GM18526 (cell line): ENCODE measurements around the gene MDGA2.

Experiments used
- POLR2A ChIP-seq: IDR thresholded peaks from 3 replicates; pipeline ENCODE4 v1.6.1; 2011; ENCODE audit not compliant: insufficient read length; ENCODE audit errors: extremely low read depth

MDGA2 gene

DNA sequence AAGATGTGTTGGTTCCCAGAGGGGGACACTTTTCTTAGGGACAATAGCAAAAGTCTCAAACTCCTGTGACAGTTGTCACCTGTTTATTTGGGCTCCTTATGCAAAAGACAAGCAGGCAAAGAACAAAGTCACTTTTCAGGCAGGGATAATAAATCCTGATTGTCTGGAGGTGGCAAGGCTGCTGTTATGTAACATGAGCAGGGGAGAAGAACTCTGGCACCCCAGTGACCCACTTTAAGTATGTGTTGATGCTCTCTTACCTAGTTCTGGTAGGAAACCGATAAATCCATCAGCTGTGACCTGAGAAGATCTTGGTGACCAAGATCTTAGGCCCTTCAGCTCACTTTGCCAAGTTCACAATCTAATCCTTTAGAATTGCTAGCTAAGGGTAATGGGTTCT lies 17.4 kb downstream of the MDGA2 start:
- no peak for TF ChIP-seq POLR2A

DNA sequence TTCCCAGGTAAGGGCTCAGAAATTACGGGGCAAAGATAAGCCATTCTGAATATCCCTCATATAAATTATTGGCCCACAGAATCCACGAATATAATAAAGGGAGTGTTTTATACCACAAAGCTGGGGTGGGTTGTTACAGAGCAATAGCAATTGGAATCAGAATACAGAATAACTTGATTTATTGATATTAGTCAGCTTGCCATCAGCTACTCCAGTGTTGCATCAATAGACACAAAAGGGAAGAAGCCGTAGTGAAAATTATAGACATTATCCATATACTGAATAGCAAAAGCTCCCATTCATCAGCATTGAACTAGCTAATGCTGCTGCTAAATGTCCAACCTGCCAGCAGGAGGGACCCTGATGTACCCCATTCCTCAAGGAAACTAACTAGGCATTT lies 18.3 kb downstream of the MDGA2 start:
- TF ChIP-seq POLR2A = no peak

DNA sequence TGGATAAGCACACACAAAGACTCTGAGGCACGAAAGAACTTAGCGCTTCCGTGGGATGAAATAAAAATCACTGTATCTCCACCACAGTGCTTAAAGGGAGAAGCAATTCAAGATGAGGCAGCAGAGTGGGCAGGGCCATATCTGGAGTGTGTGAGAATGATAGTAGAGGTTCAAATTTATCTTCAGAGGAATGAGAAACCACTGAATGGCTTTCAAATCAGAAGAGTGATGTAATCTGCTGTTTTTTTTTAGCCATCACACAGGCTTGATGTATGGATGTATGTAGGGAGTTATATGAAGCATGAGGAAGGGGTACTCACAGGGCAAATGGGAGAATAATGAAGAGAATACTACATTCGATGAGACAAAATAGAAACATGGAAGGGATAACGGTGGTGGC lies 24.1 kb downstream of the MDGA2 start:
- TF ChIP-seq POLR2A = no peak

DNA sequence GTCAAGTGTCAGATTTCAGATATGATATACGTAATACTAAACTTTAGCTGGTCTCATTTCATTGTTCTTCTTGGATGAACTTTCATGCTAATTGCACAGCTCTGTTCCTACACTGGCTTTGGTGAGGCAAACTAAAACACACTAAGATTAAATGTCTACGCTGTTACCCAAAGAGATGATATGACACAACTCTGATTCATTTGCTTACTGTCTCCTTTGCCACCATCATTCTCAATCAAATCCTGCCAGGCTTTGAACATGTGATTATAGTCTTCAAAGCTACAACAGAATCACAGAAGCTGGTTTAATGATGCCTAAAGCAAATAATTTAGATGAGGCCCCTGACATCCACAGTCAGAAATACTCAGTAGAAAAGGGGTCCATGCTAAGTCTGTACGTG lies 37.7 kb downstream of the MDGA2 start:
- no peak for TF ChIP-seq POLR2A

DNA sequence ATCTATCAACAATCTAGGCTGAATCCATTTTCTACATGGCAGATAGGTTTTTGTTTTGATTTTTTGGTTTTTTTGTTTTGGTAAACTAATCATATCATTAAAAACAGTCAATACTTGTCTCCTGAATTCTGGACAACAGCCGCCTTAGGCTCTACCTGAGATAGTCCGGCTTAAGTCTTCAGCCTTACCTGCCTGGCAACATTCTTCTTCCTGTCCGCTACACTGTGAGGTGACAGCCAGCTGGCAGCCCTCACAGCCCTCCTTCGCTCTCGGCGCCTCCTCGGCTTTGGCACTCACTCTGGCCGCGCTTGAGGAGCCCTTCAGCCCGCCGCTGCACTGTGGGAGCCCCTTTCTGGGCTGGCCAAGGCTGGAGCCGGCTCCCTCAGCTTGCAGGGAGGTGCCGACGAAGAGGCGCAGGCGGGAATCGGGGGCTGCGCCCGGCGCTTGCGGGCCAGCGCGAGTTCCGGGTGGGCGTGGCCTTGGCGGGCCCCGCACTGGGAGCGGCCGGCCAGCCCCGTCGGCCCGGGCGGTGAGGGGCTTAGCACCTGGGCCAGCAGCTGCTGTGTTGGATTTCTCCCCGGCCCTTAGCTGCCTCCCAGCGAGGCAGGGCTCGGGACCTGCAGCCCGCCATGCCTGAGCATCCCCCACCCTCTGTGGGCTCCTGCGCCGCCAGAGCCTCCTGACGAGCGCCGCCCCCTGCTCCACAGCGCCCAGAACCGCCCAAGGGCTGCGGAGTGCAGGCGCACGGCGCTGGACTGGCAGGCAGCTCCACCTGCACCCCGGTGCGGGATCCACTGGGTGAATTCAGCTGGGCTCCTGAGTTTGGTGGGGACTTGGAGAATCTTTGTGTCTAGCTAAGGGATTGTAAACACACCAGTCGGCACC lies 49.0 kb downstream of the MDGA2 start:
- no peak for TF ChIP-seq POLR2A

DNA sequence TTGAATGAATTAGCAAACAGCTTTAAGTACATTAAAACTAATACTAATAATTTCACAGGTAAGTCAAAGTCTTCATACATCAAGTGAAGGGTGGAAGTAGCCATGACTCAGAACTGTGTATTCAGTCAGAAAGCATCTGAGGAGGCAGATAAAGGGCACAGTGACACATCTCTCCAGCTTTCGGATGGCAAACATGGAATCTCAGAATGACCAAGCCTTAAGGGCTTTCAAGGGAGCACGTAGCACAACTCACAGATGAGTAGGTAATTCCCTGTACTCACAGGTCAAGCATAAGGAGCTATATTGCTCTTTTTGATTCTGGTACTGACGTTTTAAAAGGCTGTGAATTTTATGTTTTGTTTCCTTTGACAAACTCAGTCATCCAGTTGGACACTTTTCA lies 56.0 kb downstream of the MDGA2 start:
- TF ChIP-seq POLR2A = no peak

DNA sequence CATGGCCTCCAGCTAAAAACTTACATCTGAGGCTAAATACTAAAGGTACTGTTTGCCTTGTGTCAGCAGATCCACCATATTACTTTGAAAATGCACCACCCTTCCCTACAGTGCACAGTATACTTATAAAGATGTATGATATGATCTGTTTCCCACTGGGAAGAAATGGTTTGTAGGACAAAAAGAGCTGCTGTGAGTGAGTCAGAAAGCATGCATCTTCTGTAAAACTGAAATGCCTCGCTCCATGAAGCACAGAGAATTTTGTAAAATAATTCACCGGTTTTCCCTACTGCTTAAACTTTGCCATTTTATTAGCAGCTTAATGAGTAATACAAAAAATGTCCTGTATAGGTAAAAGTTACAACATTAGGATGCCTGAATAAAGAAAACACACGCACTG lies 68.8 kb downstream of the MDGA2 start:
- no peak for TF ChIP-seq POLR2A

DNA sequence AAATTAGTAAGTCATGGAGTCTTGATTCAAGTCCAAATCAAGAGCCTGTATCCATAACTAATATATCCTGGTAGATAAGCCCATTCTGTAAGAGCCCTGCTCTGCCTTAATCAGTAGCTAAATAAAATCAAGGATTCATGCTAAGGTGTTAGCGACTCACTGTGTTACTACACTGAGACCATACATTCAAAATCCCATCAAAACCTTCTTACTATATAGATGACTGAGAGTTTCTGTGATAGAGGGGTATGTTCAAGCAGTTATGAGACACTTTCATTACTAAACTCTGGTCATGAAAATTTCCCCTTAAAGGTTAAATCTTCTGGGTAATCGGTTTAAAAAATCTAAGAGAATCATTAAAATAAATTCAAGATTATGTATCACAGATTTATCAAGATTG lies 78.5 kb downstream of the MDGA2 start:
- TF ChIP-seq POLR2A = no peak

DNA sequence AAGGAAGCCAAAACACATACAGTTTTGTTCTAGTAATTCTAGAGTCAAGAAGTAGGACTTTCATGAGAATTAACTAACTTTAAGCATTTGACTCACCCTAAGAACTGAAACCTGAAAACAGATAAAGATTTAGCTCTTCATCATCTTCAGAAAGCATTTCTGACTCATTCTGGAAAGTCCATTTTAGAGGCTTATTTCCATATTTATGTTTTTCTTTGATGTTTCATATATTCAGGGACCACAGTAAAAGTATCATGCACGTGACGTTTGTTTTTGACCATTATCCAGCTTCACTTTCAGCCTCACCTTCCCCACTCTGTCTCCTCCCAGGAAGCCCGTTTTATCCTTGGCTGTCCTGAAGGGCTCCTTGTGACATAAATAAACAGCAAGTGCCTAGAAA lies 79.2 kb downstream of the MDGA2 start:
- TF ChIP-seq POLR2A = no peak

DNA sequence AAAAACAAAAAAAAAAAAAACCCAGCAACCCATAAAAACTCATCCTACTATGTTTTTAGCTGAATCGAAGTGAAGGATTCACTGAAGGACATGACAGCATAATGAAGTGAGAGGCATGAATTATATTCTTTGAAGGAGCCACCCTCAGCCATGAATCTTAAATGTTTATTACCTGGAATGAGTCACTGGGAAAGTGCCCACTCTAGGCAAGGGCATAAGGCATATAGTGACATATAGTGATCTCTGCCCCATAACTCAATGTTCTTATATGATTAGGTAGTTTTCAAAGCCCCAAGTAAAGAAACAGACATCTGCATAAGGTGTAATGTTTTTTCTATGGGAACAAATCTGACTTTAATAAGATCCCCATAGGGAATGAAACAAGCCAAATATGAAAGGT lies 79.9 kb downstream of the MDGA2 start:
- TF ChIP-seq POLR2A = no peak

DNA sequence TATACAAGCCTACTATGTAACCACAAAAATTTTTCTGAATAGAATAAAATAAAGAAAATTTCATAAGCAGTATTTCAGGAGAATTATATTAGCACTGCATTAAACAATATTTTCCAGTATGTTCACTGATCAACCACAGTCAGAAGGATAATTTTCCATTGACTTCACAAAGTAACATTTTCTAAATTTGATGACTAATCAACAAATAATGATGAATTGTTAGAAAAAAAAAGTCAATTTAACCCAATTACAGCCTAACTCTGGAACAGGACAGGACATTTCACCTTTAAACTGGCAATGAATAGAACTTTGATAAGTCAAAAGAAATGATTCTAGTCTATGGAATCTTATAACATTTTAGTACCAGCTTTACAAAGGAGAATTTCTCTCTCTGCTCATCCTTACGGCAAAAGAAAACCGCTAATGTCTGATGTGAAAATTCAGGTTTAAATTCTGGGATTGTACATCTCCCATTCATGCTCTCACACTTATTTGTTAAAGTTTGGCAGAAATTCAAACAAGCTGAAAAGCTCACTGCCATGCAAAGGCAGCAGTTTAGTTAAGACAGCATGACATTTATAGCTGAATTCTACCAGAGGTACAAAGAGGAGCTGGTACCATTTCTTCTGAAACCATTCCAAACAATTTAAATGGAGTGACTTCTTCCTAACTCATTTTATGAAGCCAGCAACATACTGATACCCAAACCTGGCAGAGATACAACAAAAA lies 84.5 kb downstream of the MDGA2 start:
- no peak for TF ChIP-seq POLR2A

DNA sequence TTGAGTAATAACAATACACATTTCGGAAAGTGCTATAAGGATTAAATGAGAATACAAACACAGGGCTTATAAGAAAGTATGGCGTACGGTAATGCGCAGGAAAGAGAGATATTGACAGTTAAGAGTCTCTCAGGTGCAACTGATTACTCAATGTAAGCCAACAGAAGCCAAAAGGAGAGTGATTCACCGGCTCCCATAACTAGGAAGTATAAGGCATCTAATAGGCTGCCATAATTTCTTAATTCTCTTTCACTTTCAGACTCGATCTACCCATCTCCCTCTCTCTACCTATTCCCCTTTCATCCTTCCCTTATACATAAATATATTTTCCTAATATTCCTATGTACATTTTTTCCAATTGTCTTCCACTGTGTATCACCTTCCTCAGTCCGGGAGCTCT lies 90.0 kb downstream of the MDGA2 start:
- TF ChIP-seq POLR2A = no peak

DNA sequence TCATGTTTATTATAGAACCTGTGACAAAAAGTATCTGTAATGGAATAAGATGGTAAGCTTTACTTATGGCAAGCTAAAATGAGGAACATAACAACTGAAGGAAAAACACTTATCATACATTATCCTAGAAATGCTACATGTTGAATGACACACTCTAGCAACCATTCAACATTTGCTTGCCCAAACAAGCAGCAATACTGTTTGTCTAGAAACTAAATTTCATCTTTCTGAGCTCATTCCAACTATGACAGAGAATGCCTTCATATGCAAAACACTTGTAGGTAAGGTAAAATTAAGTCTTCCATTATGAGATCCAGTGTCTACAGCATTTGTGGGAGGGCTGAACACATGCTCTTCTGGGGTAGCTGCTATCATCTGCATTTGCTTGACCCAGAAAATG lies 108.1 kb downstream of the MDGA2 start:
- no peak for TF ChIP-seq POLR2A

DNA sequence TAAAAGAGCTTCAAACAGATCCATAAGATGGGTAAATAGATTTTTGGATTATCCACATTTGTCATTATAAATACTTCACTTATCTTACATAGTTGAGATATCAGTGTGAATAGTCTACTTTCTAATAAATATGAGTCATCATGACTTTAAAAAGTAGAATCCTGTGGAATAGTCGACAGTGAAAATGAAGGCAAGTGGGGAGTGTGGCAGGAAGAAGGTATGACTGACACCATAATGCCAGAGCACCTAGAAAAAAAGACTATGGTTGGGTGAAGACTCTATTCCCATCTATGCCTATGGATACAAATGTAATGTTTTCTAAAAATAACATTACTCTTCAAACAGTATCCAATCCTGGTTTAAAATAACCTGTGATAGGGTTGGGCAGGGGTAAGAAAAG lies 117.5 kb downstream of the MDGA2 start:
- TF ChIP-seq POLR2A = no peak

DNA sequence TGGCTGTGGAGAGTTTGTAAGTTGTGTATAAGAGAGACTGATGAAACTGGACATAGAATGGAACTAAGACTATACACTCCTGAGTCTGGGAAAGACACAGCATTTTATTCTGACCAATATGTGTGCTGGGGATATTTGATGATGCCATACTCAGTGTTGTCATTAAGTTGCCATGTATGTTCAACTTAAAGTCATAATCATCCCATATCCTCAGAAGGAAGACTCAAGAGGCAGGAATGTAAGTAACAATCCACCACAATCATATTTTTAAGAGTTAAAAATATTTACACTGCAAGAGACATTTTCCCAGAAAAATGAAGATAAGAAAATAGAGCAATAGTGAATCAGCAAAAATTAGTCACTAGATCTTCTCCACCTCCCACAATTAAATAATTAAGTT lies 120.1 kb downstream of the MDGA2 start:
- no peak for TF ChIP-seq POLR2A

DNA sequence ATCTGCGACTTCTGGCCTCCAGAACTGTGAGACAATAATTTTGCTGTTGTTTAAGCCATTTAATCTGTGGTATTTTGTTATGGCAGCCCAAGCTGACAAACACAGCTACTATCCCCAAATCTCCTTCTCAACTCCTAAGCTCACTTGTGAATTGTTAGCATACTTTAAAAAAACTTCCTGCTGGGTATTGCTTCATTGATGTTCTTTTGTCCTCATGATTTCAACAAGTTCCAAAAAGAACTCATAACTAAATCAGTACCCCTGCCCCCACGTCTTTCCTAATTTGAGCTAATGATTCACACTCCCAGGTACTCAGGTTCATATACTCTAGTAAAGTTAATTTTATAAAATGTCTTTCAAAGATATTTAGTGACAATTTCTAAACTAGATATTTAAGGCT lies 125.5 kb downstream of the MDGA2 start:
- TF ChIP-seq POLR2A = no peak
